Neutrophil (primary cell): ENCODE results near the gene NANOG.
"Not testable (repeated sequence)": the region's sequence is repeated elsewhere in the genome, so short reads cannot be mapped to it uniquely, and the experiment has no call there.

ENCODE experiments used
- H3K27ac ChIP-seq: fragments of 200-600 bp; sonication (generic); 2 replicates; pipeline ENCODE4 v1.5.1; 2016; ENCODE audit warnings: mild to moderate bottlenecking, moderate library complexity
- H3K27me3 ChIP-seq: fragments of 200-600 bp; sonication (generic); 2 replicates; pipeline ENCODE4 v1.6.0; 2016; ENCODE audit warnings: mild to moderate bottlenecking
- H3K36me3 ChIP-seq: fragments of 200-600 bp; sonication (generic); 2 replicates; pipeline ENCODE4 v1.5.1; 2017
- H3K4me1 ChIP-seq, 2 experiments: fragments of 200-600 bp in 1 of 2; sonication (generic) in 1 of 2; 1 replicate in 1 of 2; 2 replicates in 1 of 2; pipeline versions ENCODE4 v1.5.1 to v1.6.1; 2013 to 2016; ENCODE audit warnings: low read depth in 1 of 2, low read length in 1 of 2, mild to moderate bottlenecking in 1 of 2, moderate library complexity in 1 of 2; ENCODE audit not compliant: control insufficient read depth in 1 of 2, insufficient read depth in 1 of 2
- H3K4me3 ChIP-seq, 2 experiments: fragments of 200-600 bp in 1 of 2; sonication (generic) in 1 of 2; 1 replicate in 1 of 2; 2 replicates in 1 of 2; pipeline ENCODE4 v1.5.1; 2013 to 2016; ENCODE audit warnings: low read depth in 1 of 2, low read length in 1 of 2, mild to moderate bottlenecking in 1 of 2, moderate library complexity in 1 of 2
- H3K9me3 ChIP-seq: fragments of 200-600 bp; sonication (generic); 2 replicates; pipeline ENCODE4 v1.5.1; 2016
- CTCF ChIP-seq: fragments of 200-600 bp; sonication (generic); IDR thresholded peaks from 2 replicates; pipeline ENCODE4 v1.5.1; 2016; ENCODE audit warnings: antibody characterized with exemption

NANOG gene

DNA sequence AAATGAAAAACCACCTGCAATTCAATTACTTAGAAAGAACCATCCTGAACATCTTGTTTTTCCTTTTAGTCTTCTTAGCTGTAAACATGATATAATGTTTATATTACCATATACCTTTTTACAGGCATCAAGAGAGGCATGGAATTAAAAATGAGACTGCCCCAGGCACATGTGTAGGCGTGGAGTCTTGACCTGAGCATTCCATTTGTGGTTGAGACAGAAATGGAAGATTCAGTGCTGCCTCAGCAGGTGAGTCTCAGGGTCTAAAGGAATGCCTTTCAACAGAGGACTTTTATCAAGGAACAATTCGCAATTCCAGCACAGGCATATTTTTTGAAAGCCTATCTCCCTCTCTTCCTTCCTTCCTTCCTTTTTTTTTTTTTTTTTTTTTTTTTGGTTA is 32.2 kb upstream of the NANOG start:
- Histone ChIP-seq H3K27ac (no peak overlapping the region), H3K4me1 (peaks cover 5 to 9% of the 10 kb centered on the region in 2 experiments), H3K27me3 (no peaks in the 10 kb centered on the region), H3K36me3 (no peaks in the 10 kb centered on the region), H3K9me3 (no peaks in the 10 kb centered on the region), H3K4me3 (no peak overlapping the region)
- no peak for TF ChIP-seq CTCF

DNA sequence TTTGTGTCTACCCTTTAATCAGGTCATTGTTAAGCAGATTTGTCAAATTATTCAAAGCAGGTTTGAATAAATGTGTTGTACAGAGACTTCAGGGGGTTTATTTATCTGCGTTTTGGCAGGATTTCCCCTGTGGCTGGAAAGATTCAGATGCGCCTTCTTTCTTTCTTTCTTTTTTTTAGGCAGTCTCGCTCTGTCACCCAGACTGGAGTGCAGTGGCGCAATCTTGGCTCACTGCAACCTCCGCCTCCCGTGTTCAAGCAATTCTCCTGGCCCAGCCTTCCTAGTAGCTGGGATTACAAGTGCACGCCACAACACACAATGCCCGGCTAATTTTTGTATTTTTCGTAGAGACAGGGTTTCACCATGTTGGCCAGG is 30.4 kb upstream of the NANOG start:
- Histone ChIP-seq H3K36me3 (no peaks in the 10 kb centered on the region), H3K4me1 (peaks cover 5 to 9% of the 10 kb centered on the region in 2 experiments), H3K9me3 (no peaks in the 10 kb centered on the region)

GRCh38 chr12:7769999-7770398 is 19.2 kb upstream of the NANOG start:
- Histone ChIP-seq H3K4me3 (no peak overlapping the region), H3K9me3 (no peaks in the 10 kb centered on the region), H3K27ac (no peak overlapping the region), H3K4me1 (no peaks in the 10 kb centered on the region), H3K36me3 (no peaks in the 10 kb centered on the region), H3K27me3 (no peaks in the 10 kb centered on the region)
- no peak for TF ChIP-seq CTCF

More for the DNA sequence above, 30.4 kb upstream of the NANOG start:
- Histone ChIP-seq H3K27ac (no peak overlapping the region), H3K4me3 (no peak overlapping the region), H3K27me3 (no peaks in the 10 kb centered on the region)
- no peak for TF ChIP-seq CTCF

GRCh38 chr12:7781274-7781673 is 7.9 kb upstream of the NANOG start:
- no peaks in the 10 kb centered on the region for H3K27me3 ChIP-seq
- no peaks in the 10 kb centered on the region for H3K36me3 ChIP-seq
- H3K4me3 ChIP-seq, result no peak overlapping the region
- TF ChIP-seq CTCF, result no peak
- H3K27ac ChIP-seq, result no peak overlapping the region
- H3K4me1 ChIP-seq, result peaks cover 0 to 6% of the 10 kb centered on the region in 2 experiments
- no peaks in the 10 kb centered on the region for H3K9me3 ChIP-seq

GRCh38 chr12:7782055-7782454 is 7.1 kb upstream of the NANOG start:
- Histone ChIP-seq H3K36me3 (no peaks in the 10 kb centered on the region), H3K27ac (no peak overlapping the region), H3K9me3 (no peaks in the 10 kb centered on the region), H3K4me1 (peaks cover 0 to 6% of the 10 kb centered on the region in 2 experiments), H3K27me3 (no peaks in the 10 kb centered on the region), H3K4me3 (no peak overlapping the region)
- no peak for TF ChIP-seq CTCF

- not testable (repeated sequence) for H3K4me1 ChIP-seq, H3K4me3 ChIP-seq, H3K27ac ChIP-seq, H3K9me3 ChIP-seq, H3K27me3 ChIP-seq, H3K36me3 ChIP-seq
Observed at GRCh38 chr12:7783433-7783832, 5.8 kb upstream of the NANOG start.
